Stomach smooth muscle (tissue), 2 donors: ENCODE results near the gene PACS2.

Source experiments
- H3K27ac ChIP-seq: one replicate; pipeline ENCODE4 v1.7.0; 2013; ENCODE audit warnings: mild to moderate bottlenecking, low read length, inconsistent platforms
- H3K27me3 ChIP-seq, 2 donors: one replicate each; pipeline ENCODE4 v1.7.0; 2013; ENCODE audit warnings: low read length in 2 of 2; ENCODE audit not compliant: insufficient read depth in 2 of 2, control insufficient read depth in 1 of 2
- H3K36me3 ChIP-seq, 2 donors: one replicate each; pipeline ENCODE4 v1.7.0; 2013; ENCODE audit warnings: low read length in 2 of 2; ENCODE audit not compliant: control insufficient read depth in 2 of 2, insufficient read depth in 2 of 2
- H3K4me1 ChIP-seq: one replicate; pipeline ENCODE4 v1.7.0; 2013; ENCODE audit warnings: low read length; ENCODE audit not compliant: control insufficient read depth, insufficient read depth
- H3K4me3 ChIP-seq, 2 donors: one replicate each; pipeline ENCODE4 v1.7.0; 2013; ENCODE audit warnings: low read length in 2 of 2
- H3K9ac ChIP-seq, 2 donors: one replicate each; pipeline ENCODE4 v1.7.0; 2013; ENCODE audit warnings: low read length in 2 of 2, mild to moderate bottlenecking in 1 of 2
- H3K9me3 ChIP-seq, 2 donors: one replicate each; pipeline ENCODE4 v1.7.0; 2013; ENCODE audit warnings: low read length in 2 of 2; ENCODE audit not compliant: control insufficient read depth in 2 of 2
- donor health status: healthy.
- donor health status: Pancreatic carcinoma.

PACS2 gene

DNA sequence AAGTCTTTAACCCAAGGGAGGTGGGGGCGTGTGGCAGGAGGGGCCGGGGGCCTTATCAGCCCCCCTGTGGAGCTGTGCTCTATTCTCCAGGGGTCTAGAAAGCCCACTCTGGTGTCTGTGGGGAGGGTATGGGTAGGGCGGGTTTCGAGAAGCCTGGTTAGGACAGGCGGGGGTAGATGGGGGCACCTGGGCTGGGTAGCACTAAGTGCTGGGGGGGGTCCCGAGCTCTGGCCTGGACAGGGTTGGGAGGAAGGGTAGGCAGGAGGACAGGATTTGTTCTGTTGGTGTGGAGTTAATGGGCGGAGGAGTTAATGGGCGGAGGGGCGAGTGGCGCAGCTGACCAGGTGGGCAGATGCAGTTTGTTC, 2.0 kb downstream of the PACS2 start:
- Histone ChIP-seq H3K4me3 (peak overlapping the region in 1 of 2 donors; percentile 58), H3K9me3 (no peaks in the 10 kb centered on the region)

DNA sequence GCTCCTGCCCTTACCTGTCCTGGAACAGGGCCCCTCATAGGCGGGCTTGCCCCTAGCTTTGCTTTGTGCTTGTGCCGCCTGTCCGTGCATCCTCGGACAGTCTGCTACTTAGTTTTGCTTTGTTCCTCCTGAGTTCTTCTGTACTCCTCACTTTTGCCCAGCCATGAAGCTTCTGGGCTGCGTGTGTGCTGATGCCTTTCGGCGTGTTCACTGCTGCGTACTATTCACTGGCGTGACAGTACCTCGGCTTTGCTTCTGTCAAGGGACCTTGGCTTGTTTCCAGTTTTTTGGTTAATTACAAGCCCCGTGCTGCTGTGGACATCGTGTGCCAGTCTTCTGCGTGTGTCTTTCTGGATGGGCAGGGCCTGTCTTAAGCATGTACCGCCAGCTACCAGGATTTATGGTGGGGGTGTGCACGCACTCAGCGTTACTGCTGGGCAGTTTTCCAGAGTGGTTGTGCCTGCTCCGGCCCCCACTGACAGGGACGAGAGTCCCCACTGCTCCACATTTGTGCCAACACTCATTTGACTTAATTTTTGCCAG, 2.5 kb downstream of the PACS2 start:
- Histone ChIP-seq H3K36me3 (no peaks in the 10 kb centered on the region), H3K4me1 (peaks cover 51% of the 10 kb centered on the region), H3K9ac (peak overlapping the region in 1 of 2 donors; percentile 47), H3K4me3 (peak overlapping the region in 1 of 2 donors; percentile 58), H3K9me3 (no peaks in the 10 kb centered on the region), H3K27ac (peak overlapping the region; percentile 62), H3K27me3 (no peaks in the 10 kb centered on the region)

More for the DNA sequence above, 2.0 kb downstream of the PACS2 start:
- Histone ChIP-seq H3K4me1 (peaks cover 56% of the 10 kb centered on the region), H3K27ac (peak overlapping the region; percentile 62), H3K36me3 (no peaks in the 10 kb centered on the region), H3K9ac (no peak overlapping the region), H3K27me3 (no peaks in the 10 kb centered on the region)

DNA sequence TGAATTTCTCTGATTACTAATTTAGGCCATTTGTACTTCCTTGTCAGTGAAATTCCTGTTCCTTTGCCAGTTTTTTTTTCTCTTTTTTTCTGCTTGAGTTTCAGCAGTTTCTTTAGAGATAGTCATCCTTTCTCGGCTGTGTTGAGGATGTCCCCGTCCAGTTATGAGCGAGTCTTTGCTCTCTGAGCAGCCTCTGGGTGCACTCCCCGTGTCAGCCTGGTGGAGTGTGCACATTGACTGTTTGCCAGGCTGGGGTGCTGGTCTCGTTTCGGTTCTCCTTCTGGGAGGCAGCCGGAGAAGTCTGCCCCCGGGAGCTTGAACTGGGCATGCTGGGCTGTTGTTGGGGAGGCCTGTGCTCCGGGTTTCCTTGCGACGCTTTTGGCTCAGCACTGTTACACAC, 3.0 kb downstream of the PACS2 start:
- H3K9ac ChIP-seq = peak overlapping the region in 1 of 2 donors; percentile 47
- no peaks in the 10 kb centered on the region for H3K36me3 ChIP-seq
- no peaks in the 10 kb centered on the region for H3K27me3 ChIP-seq
- H3K4me3 ChIP-seq = peak overlapping the region in 1 of 2 donors; percentile 47
- H3K9me3 ChIP-seq = no peaks in the 10 kb centered on the region
- H3K27ac ChIP-seq = peak overlapping the region; percentile 62
- peaks cover 46% of the 10 kb centered on the region for H3K4me1 ChIP-seq

DNA sequence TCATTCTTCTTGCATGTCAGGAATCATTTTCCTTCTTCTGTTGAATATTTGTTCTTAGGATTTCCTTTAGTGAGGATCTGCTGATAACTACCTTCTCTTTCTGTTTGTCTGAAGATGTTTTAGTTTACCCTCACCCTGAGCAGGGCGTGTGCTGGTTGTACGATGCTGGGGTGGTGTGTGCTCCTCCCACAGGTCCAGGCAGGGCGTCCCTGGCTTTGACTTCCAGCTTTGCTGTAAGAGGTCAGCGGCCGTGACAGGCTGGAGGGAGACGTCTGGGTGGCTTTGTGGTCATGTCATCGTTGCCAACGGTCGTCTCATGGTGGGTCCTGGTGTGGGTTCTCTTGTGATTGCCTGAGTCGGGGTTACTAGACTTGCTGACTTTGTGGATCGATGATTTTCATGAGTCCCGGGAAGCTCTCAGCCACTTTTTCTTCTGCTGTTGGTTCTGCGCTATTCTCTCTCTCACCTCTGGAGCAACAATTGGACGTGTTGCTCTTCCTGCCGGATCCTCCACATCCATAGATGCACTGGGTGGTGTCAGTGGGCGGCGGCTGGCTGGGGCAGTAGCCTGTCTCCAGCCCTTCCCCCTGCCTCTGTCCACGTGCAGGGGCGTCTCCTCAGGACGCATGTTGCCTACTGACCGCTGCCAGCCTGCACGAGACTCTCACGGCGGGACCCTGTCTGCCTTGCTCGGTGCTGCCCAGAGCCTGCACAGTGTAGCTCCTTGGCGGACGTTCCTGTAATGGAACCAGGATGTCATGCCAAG, 8.4 kb downstream of the PACS2 start:
- Histone ChIP-seq H3K36me3 (peaks cover 0 to 2% of the 10 kb centered on the region in 2 donors), H3K4me1 (peaks cover 34% of the 10 kb centered on the region), H3K9me3 (no peaks in the 10 kb centered on the region), H3K27me3 (no peaks in the 10 kb centered on the region), H3K4me3 (peak overlapping the region in 1 of 2 donors; percentile 40), H3K27ac (peak overlapping the region; percentile 74), H3K9ac (peak overlapping the region in 1 of 2 donors; percentile 46)

DNA sequence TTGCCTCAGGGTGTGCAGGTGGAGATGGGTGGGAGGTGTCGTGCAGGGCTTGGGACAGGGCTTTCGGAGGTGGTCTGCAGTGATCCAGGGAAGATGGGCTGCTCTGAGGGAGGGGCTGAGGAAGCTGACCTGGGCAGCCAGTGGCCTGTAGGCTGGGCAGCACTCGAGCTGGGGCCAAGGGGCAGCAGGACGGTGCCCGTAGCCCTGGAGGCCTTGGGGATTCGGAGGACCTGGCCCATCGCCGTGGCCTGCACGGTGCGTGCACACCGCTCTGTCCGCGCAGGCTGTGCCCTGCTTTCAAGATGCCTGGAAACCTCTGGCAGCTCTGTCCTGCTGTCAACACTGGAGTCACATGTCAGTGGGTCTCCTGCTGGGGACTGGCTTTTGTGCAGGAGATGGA, 9.1 kb downstream of the PACS2 start:
- Histone ChIP-seq H3K27ac (peak overlapping the region; percentile 53), H3K36me3 (peaks cover 0 to 2% of the 10 kb centered on the region in 2 donors), H3K27me3 (no peaks in the 10 kb centered on the region), H3K9me3 (no peaks in the 10 kb centered on the region), H3K9ac (no peak overlapping the region), H3K4me3 (peak overlapping the region in 1 of 2 donors; percentile 40), H3K4me1 (peaks cover 32% of the 10 kb centered on the region)

DNA sequence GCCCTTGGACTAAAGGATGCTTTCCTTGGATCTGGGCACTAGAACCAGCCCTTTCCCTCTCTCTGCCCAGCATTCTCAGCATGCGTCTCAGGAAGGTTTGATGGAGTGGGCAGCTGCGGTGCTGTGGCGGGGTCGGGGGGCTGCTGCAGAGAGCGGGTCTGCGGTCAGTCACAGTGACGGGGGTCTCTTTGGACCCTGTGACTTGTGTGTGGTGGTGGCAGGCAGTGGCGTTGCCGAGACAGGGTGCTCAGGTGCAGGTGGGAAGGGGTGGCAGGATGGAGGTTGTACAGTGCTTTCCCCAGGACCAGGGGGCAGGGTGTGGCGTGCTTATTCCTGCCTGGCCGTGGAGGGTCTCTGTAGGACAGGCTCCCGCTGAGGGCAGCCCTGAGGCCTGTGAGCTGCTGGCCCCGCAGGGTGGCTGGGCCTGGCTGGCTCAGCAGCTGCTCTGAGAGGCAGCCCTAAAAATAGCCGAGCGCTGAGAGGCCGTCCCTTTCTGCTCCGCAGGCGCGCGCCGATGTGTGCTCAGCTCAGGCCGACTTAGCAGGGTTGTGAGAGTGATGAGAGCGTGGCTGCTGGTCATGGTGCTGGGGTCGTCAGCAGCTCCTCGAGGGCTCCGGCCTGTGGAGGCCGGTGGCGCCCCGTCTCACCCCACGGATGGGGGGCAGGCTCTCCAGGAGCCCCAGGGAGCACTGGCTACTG, 9.7 kb downstream of the PACS2 start:
- Histone ChIP-seq H3K27me3 (no peaks in the 10 kb centered on the region), H3K36me3 (peaks cover 0 to 2% of the 10 kb centered on the region in 2 donors), H3K4me1 (peaks cover 32% of the 10 kb centered on the region), H3K27ac (peak overlapping the region; percentile 53), H3K4me3 (peak overlapping the region; percentile 40 to 47), H3K9me3 (no peaks in the 10 kb centered on the region), H3K9ac (peak overlapping the region; percentile 21 to 27)

DNA sequence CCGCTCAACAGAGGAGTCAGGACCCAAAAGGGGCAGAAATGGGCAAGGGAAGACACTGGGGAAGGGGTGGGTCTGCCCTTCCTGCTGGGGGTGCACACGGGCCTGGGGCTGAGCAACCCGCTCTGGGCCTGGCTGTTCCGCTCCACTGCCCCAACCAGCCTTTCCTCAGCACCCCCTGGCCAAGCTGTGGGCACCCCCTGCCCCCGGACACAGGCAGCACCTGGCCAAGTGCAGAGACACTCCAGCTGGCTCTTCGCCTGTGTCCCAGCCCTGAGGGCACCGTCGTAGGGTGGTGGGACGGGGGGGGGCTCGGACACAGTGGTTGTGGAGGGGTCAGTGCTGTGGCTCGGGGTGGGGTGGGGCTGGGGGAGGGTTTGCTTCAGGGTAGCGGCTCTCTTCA, 10.3 kb downstream of the PACS2 start:
- Histone ChIP-seq H3K9me3 (no peaks in the 10 kb centered on the region), H3K4me1 (peaks cover 32% of the 10 kb centered on the region), H3K36me3 (peaks cover 0 to 2% of the 10 kb centered on the region in 2 donors), H3K9ac (peak overlapping the region; percentile 21 to 27), H3K27me3 (no peaks in the 10 kb centered on the region), H3K4me3 (peak overlapping the region; percentile 40 to 47), H3K27ac (peak overlapping the region; percentile 53)

DNA sequence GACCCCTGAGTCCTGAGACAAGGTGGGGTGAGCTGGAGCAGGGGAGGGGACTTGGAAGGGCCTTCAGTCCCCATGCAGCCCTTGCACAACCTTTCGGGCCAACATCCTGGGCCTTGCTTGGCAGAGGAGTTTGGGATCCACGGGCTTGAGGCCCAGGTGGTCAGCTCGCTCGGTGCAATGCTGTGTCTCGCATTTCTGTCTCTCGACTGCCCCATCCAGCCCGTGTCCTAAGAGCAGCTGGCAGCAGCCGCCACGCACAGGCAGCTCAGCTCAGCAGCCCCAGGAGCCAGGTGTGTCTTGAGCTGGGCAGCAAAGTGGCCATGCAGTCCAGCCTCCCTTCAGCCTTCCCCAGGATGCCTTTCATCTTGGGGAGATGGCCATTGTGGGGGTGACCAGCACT, 10.8 kb downstream of the PACS2 start:
- peak overlapping the region in 1 of 2 donors; percentile 5 for H3K9ac ChIP-seq

DNA sequence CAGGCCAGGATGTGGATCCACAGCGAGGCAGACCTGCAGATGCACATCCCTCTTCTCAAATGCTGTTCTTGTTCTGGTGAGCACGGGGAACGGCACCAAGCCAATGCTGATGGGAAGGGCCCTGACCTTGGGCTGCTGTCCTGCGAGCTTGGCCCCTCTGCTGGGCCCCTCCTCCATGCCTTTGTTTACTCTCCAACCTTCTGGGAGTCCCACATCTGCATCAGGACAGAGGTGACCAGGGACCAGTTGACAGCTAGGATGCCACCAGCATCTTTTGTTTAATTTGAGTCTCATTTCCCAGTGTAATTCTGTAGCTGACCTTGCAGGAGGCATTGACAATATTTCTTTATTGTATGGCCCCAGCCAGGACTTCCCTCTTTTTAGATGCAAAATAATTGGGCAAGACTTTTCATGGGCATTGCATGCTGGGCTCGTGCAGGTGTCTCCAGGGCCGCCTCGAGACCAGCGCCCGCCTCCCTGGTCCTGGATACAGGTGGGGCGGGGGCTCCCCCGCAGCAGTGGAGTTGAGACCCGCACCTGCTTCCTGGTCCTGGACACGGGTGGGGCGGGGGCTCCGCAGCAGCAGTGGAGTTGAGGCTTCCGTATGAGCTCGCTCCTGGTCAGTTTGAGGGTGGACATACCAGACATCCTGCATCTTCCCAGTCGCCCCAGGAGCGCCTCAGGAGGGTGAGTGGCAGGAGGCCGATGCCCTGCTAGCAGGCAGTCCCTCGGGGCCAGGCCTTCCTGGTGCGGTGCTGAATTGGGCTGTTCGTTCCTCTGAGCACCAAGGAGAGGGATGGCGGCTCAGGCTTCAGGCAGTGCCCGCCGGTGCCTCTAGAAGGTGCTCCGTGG, 11.4 kb downstream of the PACS2 start:
- H3K9me3 ChIP-seq = no peaks in the 10 kb centered on the region
- no peak overlapping the region for H3K27ac ChIP-seq
- peaks cover 0 to 2% of the 10 kb centered on the region in 2 donors for H3K36me3 ChIP-seq
- H3K9ac ChIP-seq = no peak overlapping the region
- no peaks in the 10 kb centered on the region for H3K27me3 ChIP-seq
- no peak overlapping the region for H3K4me3 ChIP-seq
- peaks cover 36% of the 10 kb centered on the region for H3K4me1 ChIP-seq

More for the DNA sequence above, 10.8 kb downstream of the PACS2 start:
- Histone ChIP-seq H3K9me3 (no peaks in the 10 kb centered on the region), H3K27ac (no peak overlapping the region), H3K4me3 (no peak overlapping the region), H3K4me1 (peaks cover 34% of the 10 kb centered on the region), H3K36me3 (peaks cover 0 to 2% of the 10 kb centered on the region in 2 donors), H3K27me3 (no peaks in the 10 kb centered on the region)

DNA sequence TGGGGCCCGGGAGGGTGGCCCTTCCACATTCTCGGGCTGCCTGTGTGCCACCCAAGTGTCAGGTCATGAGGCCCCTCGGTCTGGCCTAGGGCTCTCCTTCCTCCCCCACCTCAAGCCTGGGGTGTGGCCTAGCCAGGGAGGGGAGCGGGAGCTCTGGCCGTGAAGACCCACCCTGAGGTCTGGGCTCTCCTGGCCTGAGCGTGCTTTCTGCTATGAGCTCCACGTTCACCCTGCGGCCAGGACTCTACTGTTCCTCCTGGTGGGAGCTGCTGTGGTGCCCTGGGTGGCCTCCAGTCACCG, 12.0 kb downstream of the PACS2 start:
- Histone ChIP-seq H3K4me1 (peaks cover 36% of the 10 kb centered on the region), H3K27me3 (no peaks in the 10 kb centered on the region), H3K4me3 (no peak overlapping the region), H3K27ac (no peak overlapping the region), H3K36me3 (peaks cover 0 to 2% of the 10 kb centered on the region in 2 donors), H3K9ac (no peak overlapping the region), H3K9me3 (no peaks in the 10 kb centered on the region)
